Coronary artery (tissue), 2 donors: ENCODE measurements around the gene GPC3.

Source experiments
- DNase-seq: peaks from one replicate; pipeline ENCODE4 v3.0.0-alpha.2; 2017; ENCODE audit warnings: low spot score
- H3K27ac ChIP-seq, 2 donors: fragments of 200-600 bp; sonication (generic); one replicate each; pipeline ENCODE4 v1.5.1; 2016 to 2019
- H3K4me3 ChIP-seq: fragments of 200-600 bp; sonication (generic); 2 replicates; pipeline ENCODE4 v1.5.1; 2016; ENCODE audit warnings: mild to moderate bottlenecking, moderate library complexity
- CTCF ChIP-seq: fragments of 200-600 bp; sonication (generic); IDR thresholded peaks from one replicate; pipeline ENCODE4 v1.5.1; 2019; ENCODE audit warnings: antibody characterized with exemption

The GPC3 gene

GRCh38 chrX:133587071-133587470 is 398.3 kb downstream of the GPC3 start:
- no peak for TF ChIP-seq CTCF
- no peak overlapping the region for H3K4me3 ChIP-seq
- H3K27ac ChIP-seq: no peak overlapping the region
- DNase-seq: no peak

- TF ChIP-seq CTCF: no peak
- Histone ChIP-seq H3K4me3 (no peak overlapping the region), H3K27ac (no peak overlapping the region)
- DNase-seq: no peak
These were observed 399.0 kb downstream of the GPC3 start for GRCh38 chrX:133586443-133586842.

- no peak overlapping the region for H3K4me3 ChIP-seq
- no peak for TF ChIP-seq CTCF
- no peak overlapping the region for H3K27ac ChIP-seq
- no peak for DNase-seq
These were observed 401.6 kb downstream of the GPC3 start for GRCh38 chrX:133583825-133584224.

- DNase-seq: no peak
- H3K27ac ChIP-seq: no peak overlapping the region
- no peak for TF ChIP-seq CTCF
- no peak overlapping the region for H3K4me3 ChIP-seq
These were observed 404.8 kb downstream of the GPC3 start for GRCh38 chrX:133580625-133581024.

- no peak overlapping the region for H3K4me3 ChIP-seq
- DNase-seq: no peak
- H3K27ac ChIP-seq: no peak overlapping the region
- no peak for TF ChIP-seq CTCF
These were observed 405.8 kb downstream of the GPC3 start for GRCh38 chrX:133579631-133580030.

- Histone ChIP-seq H3K4me3 (no peak overlapping the region), H3K27ac (no peak overlapping the region)
- TF ChIP-seq CTCF: no peak
- no peak for DNase-seq
These were observed 408.5 kb downstream of the GPC3 start for GRCh38 chrX:133576876-133577275.

GRCh38 chrX:133575501-133576136 is 409.8 kb downstream of the GPC3 start:
- no peak for TF ChIP-seq CTCF
- no peak overlapping the region for H3K27ac ChIP-seq
- no peak for DNase-seq
- no peak overlapping the region for H3K4me3 ChIP-seq
